K562 (cell line): ENCODE results near the gene SET. TPM values are rescaled to one million over a fixed set of nuclear protein-coding genes. Genes with fewer than 3 reads are reported as not detected.

Source experiments
- BRD9 ChIP-seq: fragments of 450-650 bp; IDR thresholded peaks from 2 replicates; pipeline ENCODE4 v1.6.1; 2018; ENCODE audit warnings: low read depth; ENCODE audit not compliant: partially characterized antibody
- DDX20 ChIP-seq: fragments of 450-650 bp; IDR thresholded peaks from 2 replicates; pipeline ENCODE4 v1.6.1; 2016; ENCODE audit warnings: missing genetic modification characterization, low read depth, mild to moderate bottlenecking, missing compliant biosample characterization, moderate library complexity
- EP400 ChIP-seq: fragments of 450-650 bp; IDR thresholded peaks from 2 replicates; pipeline ENCODE4 v1.6.1; 2017; ENCODE audit warnings: antibody characterized with exemption, mild to moderate bottlenecking, moderate library complexity
- KAT7 ChIP-seq: sonication (generic); formaldehyde crosslinking; IDR thresholded peaks from 2 replicates; pipeline ENCODE4 v1.8.0; 2022; ENCODE audit warnings: missing genetic modification reagents, mild to moderate bottlenecking, borderline replicate concordance
- MED1 ChIP-seq: sonication (generic); formaldehyde crosslinking; IDR thresholded peaks from 2 replicates; pipeline ENCODE4 v1.8.1; 2023; ENCODE audit warnings: missing genetic modification reagents, borderline replicate concordance
- MLLT1 ChIP-seq, 2 experiments: fragments of 450-650 bp; IDR thresholded peaks; 2 replicates each; pipeline ENCODE4 v1.6.1; 2016
- NR1H2 ChIP-seq: sonication (generic); formaldehyde crosslinking; IDR thresholded peaks from 2 replicates; pipeline ENCODE4 v1.4.0; 2020; ENCODE audit warnings: mild to moderate bottlenecking, missing genetic modification reagents
- PHB ChIP-seq: fragments of 250-450 bp; sonication (Bioruptor Pico); IDR thresholded peaks from 2 replicates; pipeline ENCODE4 v1.5.0; 2021
- PTBP1 ChIP-seq: fragments of 200-400 bp; formaldehyde crosslinking; IDR thresholded peaks from 2 replicates; pipeline ENCODE4 v1.6.1; 2017; ENCODE audit warnings: low read depth, low read length
- RCOR1 ChIP-seq, 2 experiments: IDR thresholded peaks; 2 replicates each; pipeline ENCODE4 v1.6.1; 2012; ENCODE audit warnings: low read depth in 2 of 2, low read length in 2 of 2, borderline replicate concordance in 1 of 2, improper control_type of control experiment in 1 of 2
- REST ChIP-seq, 2 experiments: fragments of 450-650 bp; formaldehyde crosslinking in 1 of 2; IDR thresholded peaks; 2 replicates each; pipeline versions ENCODE4 v1.4.0 to v1.6.1; 2014 to 2020; ENCODE audit warnings: mild to moderate bottlenecking in 2 of 2, borderline replicate concordance in 1 of 2, low read depth in 1 of 2
- SAP30 ChIP-seq: fragments of 200-600 bp; sonication (generic); IDR thresholded peaks from 2 replicates; pipeline ENCODE4 v1.6.1; 2012; ENCODE audit warnings: borderline replicate concordance, low read depth, mild to moderate bottlenecking, moderate library complexity, low read length, control low read depth, inconsistent platforms; ENCODE audit not compliant: insufficient read depth, poor library complexity, severe bottlenecking
- SMARCA4 ChIP-seq: fragments of 450-650 bp; IDR thresholded peaks from 2 replicates; pipeline ENCODE4 v1.6.1; 2016
- XRCC4 ChIP-seq: IDR thresholded peaks from one replicate; pipeline ENCODE4 v1.6.1; 2011; ENCODE audit not compliant: insufficient read depth, insufficient read length; ENCODE audit errors: extremely low read depth
- ZBED1 ChIP-seq: IDR thresholded peaks from 2 replicates; pipeline ENCODE4 v1.6.1; 2014
- ZBTB7A ChIP-seq: IDR thresholded peaks from 2 replicates; pipeline ENCODE4 v1.6.1; 2011; ENCODE audit warnings: low read depth, mild to moderate bottlenecking, low read length, moderate library complexity, borderline replicate concordance; ENCODE audit not compliant: control insufficient read depth
- ZC3H11A ChIP-seq: IDR thresholded peaks from 2 replicates; pipeline ENCODE4 v1.6.1; 2012; ENCODE audit warnings: low read depth, low read length, improper control_type of control experiment
- ZNF695 ChIP-seq: fragments of 450-650 bp; formaldehyde crosslinking; IDR thresholded peaks from 2 replicates; pipeline ENCODE4 v1.4.0; 2020; ENCODE audit warnings: mild to moderate bottlenecking, moderate library complexity
- ZSCAN32 ChIP-seq: fragments of 450-650 bp; formaldehyde crosslinking; IDR thresholded peaks from 2 replicates; pipeline ENCODE4 v1.4.0; 2020; ENCODE audit warnings: mild to moderate bottlenecking, moderate library complexity
- polyA plus RNA-seq, 8 experiments: library from polyadenylated mRNA; depleted of rRNA in 4 of 8; stranded (reverse) in 5 of 8; unstranded in 3 of 8; fragments of >200 nt; fragmentation: Nextera tagmentation in 2 of 8; fragmentation: Illumina TruSeq in 1 of 8; extraction: Ambion mirVana in 2 of 8; extraction: Trizol in 1 of 8; gene quantifications; 2 replicates each; pipeline versions ENCODE4 v1.2.1 to v1.2.3, GENCODE V29; 2011 to 2014; ENCODE audit warnings: inconsistent platforms in 1 of 8, missing spikeins in 1 of 8
- total RNA-seq, 7 experiments: library from RNA; depleted of rRNA in 6 of 7; stranded (reverse); fragments of >200 nt in 6 of 7; fragmentation: Illumina TruSeq in 2 of 7; extraction: Trizol in 2 of 7; gene quantifications; 2 replicates each; pipeline versions ENCODE4 v1.2.1 to v1.2.3, GENCODE V29; 2011 to 2021; ENCODE audit warnings: low replicate concordance in 1 of 7

The SET gene
- total and polyA plus RNA-seq, 9 of the 15 experiments (the other 6 are each of a cell fraction or from before 2014, with no cell fraction given), result 404 to 1,447 (median 907) TPM

GRCh38 chr9:128688501-128689292 lies at the start of gene SET (continued):
- TF ChIP-seq REST (IDR thresholded peaks at IDR 0.05; ENCODE audit: borderline replicate concordance) (peak; percentile 84), REST (CRISPR knock-in tag; IDR thresholded peaks at IDR 0.05; ENCODE audit: low read depth) (peak; percentile 83), SMARCA4 (peak; percentile 66), ZBTB7A (peak; percentile 99), NR1H2 (CRISPR knock-in tag) (peak; percentile 94; the same call in 1 of the 2 replicates), ZNF695 (CRISPR knock-in tag) (peak; percentile 86; the same call in 1 of the 2 replicates), BRD9 (peak; percentile 74), ZBED1 (no peak), PHB (CRISPR knock-in tag) (peak; percentile 97), KAT7 (peak; percentile 96; the same call in 1 of the 2 replicates), MED1 (CRISPR knock-in tag) (no peak), ZSCAN32 (CRISPR knock-in tag) (peak; percentile 50; the same call in 1 of the 2 replicates), PTBP1 (no peak), DDX20 (tag) (no peak), XRCC4 (no peak), MLLT1 (IDR thresholded peaks at IDR 0.05) (0 out of 4 replicates have a peak, but pooled peaks of 1 of the 2 experiments have one; percentile 37), RCOR1 (IDR thresholded peaks at IDR 0.05; ENCODE audit: borderline replicate concordance in 1 of 2, low read depth in 2 of 2, low read length in 2 of 2) (peak in 1 of 2 experiments; percentile 14; a peak in 1 of 4 replicates), EP400 (no peak), SAP30 (no peak), ZC3H11A (no peak)
